ENCODE results near the gene ASB16. TPM values are rescaled to one million over a fixed set of nuclear protein-coding genes. Genes with fewer than 3 reads are reported as not detected.
"Not testable (repeated sequence)": the region's sequence is repeated elsewhere in the genome, so short reads cannot be mapped to it uniquely, and the experiment has no call there.

ASB16 gene
- total RNA-seq, 1 experiment from 2014 or later: not detected

GRCh38 chr17:44146375-44147346, 23.8 kb upstream of the ASB16 start:
- H3K4me3 Mint-ChIP-seq (ENCODE audit: unreplicated experiment): no peak overlapping the region
- BruUV-seq (replicated peaks): no TSS peak
- no peaks in the 10 kb centered on the region for H3K9me3 Mint-ChIP-seq (ENCODE audit: unreplicated experiment)
- ChIA-PET CTCF (interaction anchor here (0.5 to 3.4 kb wide), 9 partner anchors 12 to 530 kb away, joined by 3 to 15 read pairs (median 4); partner anchors contain the start of gene HDAC5), POLR2A (interaction anchor here (0.6 to 7.6 kb wide), 10 partner anchors 8 to 75 kb away, joined by 3 to 41 read pairs (median 3); partner anchors contain the start of genes HDAC5 and TMUB2)
- peaks cover 29% of the 10 kb centered on the region for H3K4me1 Mint-ChIP-seq (ENCODE audit: insufficient read depth, unreplicated experiment)
- no peak for TF ChIP-seq CTCF (IDR thresholded peaks at IDR 0.05; ENCODE audit: unreplicated experiment)
- peaks cover 26% of the 10 kb centered on the region for H3K36me3 Mint-ChIP-seq (ENCODE audit: insufficient read depth, unreplicated experiment)
- peak overlapping the region; percentile 84 for H3K27ac Mint-ChIP-seq (ENCODE audit: low read depth, unreplicated experiment)
- intact Hi-C loops (cut with micrococcal nuclease): no loop called here
- no peaks in the 10 kb centered on the region for H3K27me3 Mint-ChIP-seq (ENCODE audit: insufficient read depth, unreplicated experiment)
- no peak for DNase-seq (ENCODE audit: unreplicated experiment)

GRCh38 chr17:44147812-44148211, 22.7 kb upstream of the ASB16 start:
- ChIA-PET POLR2A (no interaction called here), CTCF (interaction anchor here (0.6 kb wide), 1 partner anchor 78 kb away, joined by 3 read pairs; no protein-coding TSS in a partner anchor)
- intact Hi-C loops (cut with micrococcal nuclease): no loop called here
- Mint-ChIP-seq H3K4me1 (ENCODE audit: insufficient read depth, unreplicated experiment) (peaks cover 34% of the 10 kb centered on the region), H3K36me3 (ENCODE audit: insufficient read depth, unreplicated experiment) (peaks cover 35% of the 10 kb centered on the region), H3K27ac (ENCODE audit: low read depth, unreplicated experiment) (peak overlapping the region; percentile 78), H3K4me3 (ENCODE audit: unreplicated experiment) (no peak overlapping the region), H3K27me3 (ENCODE audit: insufficient read depth, unreplicated experiment) (no peaks in the 10 kb centered on the region), H3K9me3 (ENCODE audit: unreplicated experiment) (no peaks in the 10 kb centered on the region)
- no peak for DNase-seq (ENCODE audit: unreplicated experiment)
- no TSS peak for BruUV-seq (replicated peaks)
- no peak for TF ChIP-seq CTCF (IDR thresholded peaks at IDR 0.05; ENCODE audit: unreplicated experiment)

GRCh38 chr17:44149066-44149465, 21.4 kb upstream of the ASB16 start:
- Mint-ChIP-seq H3K36me3 (ENCODE audit: insufficient read depth, unreplicated experiment) (peaks cover 41% of the 10 kb centered on the region), H3K27ac (ENCODE audit: low read depth, unreplicated experiment) (peak overlapping the region; percentile 39), H3K4me1 (ENCODE audit: insufficient read depth, unreplicated experiment) (peaks cover 38% of the 10 kb centered on the region)
- ChIA-PET CTCF (interaction anchor here (1.6 kb wide), 1 partner anchor 21 kb away, joined by 3 read pairs; the partner anchor contains the start of gene ASB16), POLR2A (interaction anchor here (0.9 kb wide), 1 partner anchor 37 kb away, joined by 3 read pairs; the partner anchor contains the start of gene TMUB2)
- intact Hi-C loops (cut with micrococcal nuclease); H3K9me3 Mint-ChIP-seq (ENCODE audit: unreplicated experiment); DNase-seq (ENCODE audit: unreplicated experiment); H3K4me3 Mint-ChIP-seq (ENCODE audit: unreplicated experiment); H3K27me3 Mint-ChIP-seq (ENCODE audit: insufficient read depth, unreplicated experiment); BruUV-seq (replicated peaks): not testable (repeated sequence)

GRCh38 chr17:44149750-44150329, 20.7 kb upstream of the ASB16 start:
- no peak for TF ChIP-seq CTCF (IDR thresholded peaks at IDR 0.05; ENCODE audit: unreplicated experiment)
- DNase-seq (ENCODE audit: unreplicated experiment): no peak
- no TSS peak for BruUV-seq (replicated peaks)
- Mint-ChIP-seq H3K27me3 (ENCODE audit: insufficient read depth, unreplicated experiment) (no peaks in the 10 kb centered on the region), H3K4me3 (ENCODE audit: unreplicated experiment) (no peak overlapping the region), H3K27ac (ENCODE audit: low read depth, unreplicated experiment) (peak overlapping the region; percentile 39), H3K36me3 (ENCODE audit: insufficient read depth, unreplicated experiment) (peaks cover 41% of the 10 kb centered on the region), H3K9me3 (ENCODE audit: unreplicated experiment) (no peaks in the 10 kb centered on the region), H3K4me1 (ENCODE audit: insufficient read depth, unreplicated experiment) (peaks cover 38% of the 10 kb centered on the region)
- CTCF ChIA-PET: interaction anchor here (1.6 kb wide), 1 partner anchor 21 kb away, joined by 3 read pairs; the partner anchor contains the start of gene ASB16
- intact Hi-C loops (cut with micrococcal nuclease): no loop called here
- POLR2A ChIA-PET: interaction anchor here (4.4 kb wide), 1 partner anchor 37 kb away, joined by 18 read pairs; the partner anchor contains the start of gene TMUB2

Measured in MCF 10A (cell line).